HCT116 (cell line): Measurements from ENCODE around the gene EID2. TPM values are rescaled to one million over a fixed set of nuclear protein-coding genes. Genes with fewer than 3 reads are reported as not detected.

ENCODE experiments used
- ATAC-seq: fragments of 200-7000 bp; cut with Tn5 transposase; 2 replicates; pipeline ENCODE4 v1.9.1; 2020; ENCODE audit warnings: mild to moderate bottlenecking, moderate library complexity
- BruUV-seq: library from RNA; stranded (reverse); fragments of 400-500 nt; replicated peaks from 2 replicates; lab custom pipeline; 2021; lab: Mats Ljungman, UMichigan
- CTCF ChIA-PET: fragments of 300-600 bp; sonication (Branson Sonifier 250); formaldehyde crosslinking; loops from one replicate; lab custom pipeline; 2021; ENCODE audit warnings: antibody characterized with exemption; lab: Charles Lee
- POLR2A ChIA-PET: fragments of 300-600, 350-600 bp; sonication (Branson Sonifier 250); formaldehyde crosslinking; loops from one replicate; lab custom pipeline; 2021; ENCODE audit warnings: antibody characterized with exemption; lab: Charles Lee
- RAD21 ChIA-PET, 2 experiments: fragments of 300-600 bp; sonication (Branson Sonifier 250); formaldehyde crosslinking; loops; one replicate each; lab custom pipeline; 2023; ENCODE audit warnings: low total read pairs in 2 of 2; ENCODE audit not compliant: uncharacterized antibody in 2 of 2, unreplicated experiment in 2 of 2, low non-redundant PET in 1 of 2; lab: Charles Lee
- DNase-seq: peaks from one replicate; pipeline ENCODE4 v3.0.0-alpha.2; 2010; ENCODE audit warnings: low read depth, low spot score
- H2AFZ ChIP-seq: fragments of 200-600 bp; shearing (Covaris generic), sonication (generic); 2 replicates; pipeline ENCODE4 v1.6.1; 2017; ENCODE audit warnings: low read depth, mixed run types, mixed read lengths, antibody characterized with exemption, low read length; ENCODE audit not compliant: poor library complexity, severe bottlenecking
- H3K27ac ChIP-seq: 2 replicates; pipeline ENCODE4 v1.5.1; 2012; ENCODE audit warnings: low read depth, low read length
- H3K27me3 ChIP-seq: fragments of 200-600 bp; sonication (generic); 2 replicates; pipeline ENCODE4 v1.6.1; 2016; ENCODE audit warnings: mixed run types, low read length, mixed read lengths; ENCODE audit not compliant: insufficient read depth
- H3K36me3 ChIP-seq, 2 experiments: fragments of 200-500 bp in 1 of 2; fragments of 200-600 bp in 1 of 2; sonication (Bioruptor generic) in 1 of 2; sonication (generic) in 1 of 2; 2 replicates each; pipeline versions ENCODE4 v1.5.1 to v1.6.1; 2014 to 2016; ENCODE audit warnings: low read length in 2 of 2, inconsistent platforms in 1 of 2, mixed read lengths in 1 of 2, mixed run types in 1 of 2; ENCODE audit not compliant: insufficient read depth in 2 of 2, control insufficient read depth in 1 of 2
- H3K4me1 ChIP-seq, 2 experiments: fragments of 200-600 bp in 1 of 2; sonication (generic) in 1 of 2; 2 replicates each; pipeline versions ENCODE4 v1.5.1 to v1.6.1; 2012 to 2017; ENCODE audit warnings: low read length in 2 of 2, inconsistent platforms in 1 of 2, mild to moderate bottlenecking in 1 of 2, mixed read lengths in 1 of 2, mixed run types in 1 of 2, moderate library complexity in 1 of 2; ENCODE audit not compliant: insufficient read depth in 2 of 2, control insufficient read depth in 1 of 2
- H3K4me2 ChIP-seq: fragments of 200-600 bp; sonication (generic); 2 replicates; pipeline ENCODE4 v1.6.1; 2017; ENCODE audit warnings: mixed run types, low read length, mixed read lengths
- H3K4me3 ChIP-seq, 2 experiments: fragments of 200-600 bp in 1 of 2; sonication (generic) in 1 of 2; replicated peaks in 1 of 2; 2 replicates each; pipeline ENCODE4 v1.5.1; 2011 to 2016; ENCODE audit warnings: low read length in 2 of 2, control low read depth in 1 of 2, low read depth in 1 of 2, mild to moderate bottlenecking in 1 of 2, mixed read lengths in 1 of 2, mixed run types in 1 of 2
- H3K79me2 ChIP-seq: fragments of 200-600 bp; sonication (generic); 2 replicates; pipeline ENCODE4 v1.6.1; 2017; ENCODE audit warnings: mild to moderate bottlenecking, mixed run types, low read length, moderate library complexity, mixed read lengths; ENCODE audit not compliant: insufficient read depth
- H3K9ac ChIP-seq: fragments of 200-600 bp; sonication (generic); 2 replicates; pipeline ENCODE4 v1.6.1; 2016; ENCODE audit warnings: low read length, mixed read lengths
- H3K9me2 ChIP-seq: fragments of 200-600 bp; sonication (generic), shearing (Covaris generic); 2 replicates; pipeline ENCODE4 v1.6.1; 2017; ENCODE audit warnings: mixed run types, mild to moderate bottlenecking, moderate library complexity; ENCODE audit not compliant: insufficient read depth
- H3K9me3 ChIP-seq, 2 experiments: fragments of 200-500 bp in 1 of 2; fragments of 200-600 bp in 1 of 2; sonication (Bioruptor generic) in 1 of 2; sonication (generic) in 1 of 2; 2 replicates each; pipeline ENCODE4 v1.6.1; 2014 to 2017; ENCODE audit warnings: low read length in 2 of 2, mixed read lengths in 2 of 2, inconsistent platforms in 1 of 2, low read depth in 1 of 2, mild to moderate bottlenecking in 1 of 2, mixed run types in 1 of 2, moderate library complexity in 1 of 2; ENCODE audit not compliant: control insufficient read depth in 1 of 2, insufficient read depth in 1 of 2
- H4K20me1 ChIP-seq: fragments of 200-600 bp; sonication (generic), shearing (Covaris generic); 2 replicates; pipeline ENCODE4 v1.6.1; 2017; ENCODE audit warnings: mixed run types, mild to moderate bottlenecking, moderate library complexity; ENCODE audit not compliant: insufficient read depth
- ATF3 ChIP-seq: IDR thresholded peaks from 2 replicates; pipeline ENCODE4 v1.6.1; 2012
- CBX3 ChIP-seq: IDR thresholded peaks from 2 replicates; pipeline ENCODE4 v1.6.1; 2012; ENCODE audit warnings: low read depth
- CTCF ChIP-seq, 3 experiments: fragments of 200-600 bp in 1 of 3; sonication (generic) in 1 of 3; IDR thresholded peaks in 2 of 3; conservative IDR thresholded peaks in 1 of 3; 2 replicates each; pipeline ENCODE4 v1.5.1; 2012 to 2017; ENCODE audit warnings: low read depth in 2 of 3, low read length in 2 of 3, antibody characterized with exemption in 1 of 3, borderline replicate concordance in 1 of 3, control low read depth in 1 of 3, mild to moderate bottlenecking in 1 of 3, mixed read lengths in 1 of 3, mixed run types in 1 of 3, moderate library complexity in 1 of 3; ENCODE audit not compliant: insufficient read depth in 1 of 3
- EGR1 ChIP-seq: IDR thresholded peaks from 2 replicates; pipeline ENCODE4 v1.6.1; 2012; ENCODE audit warnings: low read depth
- ELF1 ChIP-seq: IDR thresholded peaks from 2 replicates; pipeline ENCODE4 v1.6.1; 2012; ENCODE audit warnings: low read depth, borderline replicate concordance
- FOSL1 ChIP-seq: IDR thresholded peaks from 2 replicates; pipeline ENCODE4 v1.6.1; 2012; ENCODE audit warnings: low read depth
- JUND ChIP-seq: IDR thresholded peaks from 2 replicates; pipeline ENCODE4 v1.6.1; 2012
- MAX ChIP-seq: IDR thresholded peaks from 2 replicates; pipeline ENCODE4 v1.6.1; 2012
- POLR2A ChIP-seq: IDR thresholded peaks from 2 replicates; pipeline ENCODE4 v1.7.0; 2011; ENCODE audit warnings: borderline replicate concordance; ENCODE audit not compliant: insufficient read depth, insufficient read length; ENCODE audit errors: extremely low read depth
- RAD21 ChIP-seq: IDR thresholded peaks from 2 replicates; pipeline ENCODE4 v1.6.1; 2012; ENCODE audit warnings: low read depth, mild to moderate bottlenecking
- SP1 ChIP-seq: IDR thresholded peaks from 2 replicates; pipeline ENCODE4 v1.6.1; 2012; ENCODE audit warnings: low read depth
- ZBTB33 ChIP-seq: IDR thresholded peaks from 2 replicates; pipeline ENCODE4 v1.6.1; 2011; ENCODE audit warnings: mild to moderate bottlenecking, low read length, moderate library complexity; ENCODE audit not compliant: insufficient replicate concordance; ENCODE audit errors: extremely low read depth
- ZNF274 ChIP-seq: fragments of 200-500 bp; sonication (Bioruptor generic); IDR thresholded peaks from 2 replicates; pipeline ENCODE4 v1.6.1; 2014; ENCODE audit warnings: mild to moderate bottlenecking, low read depth, low read length, inconsistent platforms
- intact Hi-C: fragments of 100-400 bp; cut with micrococcal nuclease; formaldehyde crosslinking; loops from 2 replicates; pipeline ENCODE4 v1.10.0; 2022
- total RNA-seq: library from RNA; stranded (reverse); gene quantifications from one replicate; pipeline ENCODE4 v1.2.1, GENCODE V29; 2021; ENCODE audit not compliant: unreplicated experiment

Gene EID2
- total RNA-seq, 1 experiment from 2014 or later, result 11.7 TPM

- H3K79me2 ChIP-seq, result no peaks in the 10 kb centered on the region
- no peak overlapping the region for H3K27ac ChIP-seq
- BruUV-seq, result no TSS peak
- H3K4me1 ChIP-seq, result no peaks in the 10 kb centered on the region
- no peaks in the 10 kb centered on the region for H3K9me2 ChIP-seq
- no peaks in the 10 kb centered on the region for H3K36me3 ChIP-seq
- H3K9me3 ChIP-seq, result no peaks in the 10 kb centered on the region
- no peak overlapping the region for H3K9ac ChIP-seq
- H3K4me3 ChIP-seq, result no peak overlapping the region
- TF ChIP-seq SP1 (no peak), ZNF274 (no peak), ZBTB33 (no peak), ELF1 (no peak), POLR2A (no peak), RAD21 (no peak), JUND (no peak), CBX3 (no peak), ATF3 (no peak), CTCF (IDR thresholded peaks at IDR 0.05 in 2 of 3, conservative IDR thresholded peaks at IDR 0.05 in 1 of 3; ENCODE audit: borderline replicate concordance in 1 of 3, insufficient read depth in 1 of 3, low read depth in 2 of 3, low read length in 2 of 3) (no peak), MAX (no peak), FOSL1 (no peak), EGR1 (no peak)
- ChIA-PET CTCF (interaction anchor here (0.6 to 0.9 kb wide), 2 partner anchors 8 to 46 kb away, joined by 3 read pairs; partner anchors contain the start of gene EID2B), POLR2A (interaction anchor here (1.3 kb wide), 1 partner anchor 89 kb away, joined by 3 read pairs; the partner anchor contains the start of gene RPS16), RAD21 (no interaction called here)
- DNase-seq (no peak), ATAC-seq (no peak)
- intact Hi-C loops, result no loop called here
- no peak overlapping the region for H2AFZ ChIP-seq
- no peaks in the 10 kb centered on the region for H3K27me3 ChIP-seq
- no peak overlapping the region for H3K4me2 ChIP-seq
- H4K20me1 ChIP-seq, result no peaks in the 10 kb centered on the region
These were observed 15.5 kb downstream of the EID2 start for GRCh38 chr19:39524495-39524894.
